Memory B cell (primary cell): ENCODE results near the gene PHKB.
A peak's percentile ranks its signal among the peaks of the same experiment; 100 is the strongest.
"Not testable (repeated sequence)": the region's sequence is repeated elsewhere in the genome, so short reads cannot be mapped to it uniquely, and the experiment has no call there.

Experiments used
- ATAC-seq: fragments of 150-1000 bp; cut with Tn5 transposase; 2 replicates; pipeline ENCODE4 v1.10.0; 2021; ENCODE audit warnings: low read depth, mild to moderate bottlenecking, moderate library complexity
- DNase-seq, 2 donors: peaks; one replicate each; pipeline ENCODE4 v3.0.0; 2022; ENCODE audit warnings: low spot score in 2 of 2
- H3K27ac Mint-ChIP-seq: one replicate; pipeline ENCODE4 v1.8.0; 2022; ENCODE audit warnings: mild to moderate bottlenecking, moderate library complexity, mixed read lengths
- H3K27me3 Mint-ChIP-seq: one replicate; pipeline ENCODE4 v1.8.0; 2022; ENCODE audit warnings: mixed read lengths
- H3K36me3 Mint-ChIP-seq: one replicate; pipeline ENCODE4 v1.8.0; 2022; ENCODE audit warnings: mild to moderate bottlenecking, mixed read lengths
- H3K4me1 Mint-ChIP-seq: one replicate; pipeline ENCODE4 v1.8.0; 2022; ENCODE audit warnings: mixed read lengths
- H3K4me3 Mint-ChIP-seq: one replicate; pipeline ENCODE4 v1.8.0; 2022; ENCODE audit warnings: mild to moderate bottlenecking, moderate library complexity, mixed read lengths
- H3K9me3 Mint-ChIP-seq: one replicate; pipeline ENCODE4 v1.8.0; 2022; ENCODE audit warnings: mixed read lengths

Gene PHKB

DNA sequence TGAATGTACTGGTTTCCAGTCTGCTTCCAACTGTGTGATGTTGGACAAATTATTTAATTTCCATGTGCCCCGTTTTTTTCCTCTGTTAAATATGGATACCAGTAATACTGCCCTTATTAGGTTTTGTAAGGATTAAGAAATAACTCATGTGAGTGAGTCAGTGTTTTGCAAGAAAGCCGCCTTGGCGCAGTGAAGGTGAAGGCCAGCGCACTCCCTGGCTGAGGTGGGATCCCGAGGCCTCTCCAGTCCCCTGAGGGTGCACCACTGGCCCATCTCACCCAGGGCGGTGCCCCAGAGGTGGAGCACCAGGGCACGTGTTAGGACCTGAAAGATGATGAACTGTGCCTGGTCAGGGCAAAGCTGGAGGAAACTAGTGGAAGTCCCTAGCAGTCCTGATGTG is 43.5 kb downstream of the PHKB start:
- ATAC-seq = no peak
- H3K4me3 Mint-ChIP-seq = no peak overlapping the region
- H3K9me3 Mint-ChIP-seq = no peaks in the 10 kb centered on the region
- no peak for DNase-seq
- peaks cover 3% of the 10 kb centered on the region for H3K4me1 Mint-ChIP-seq
- no peaks in the 10 kb centered on the region for H3K27me3 Mint-ChIP-seq
- H3K36me3 Mint-ChIP-seq = peaks cover 22% of the 10 kb centered on the region
- H3K27ac Mint-ChIP-seq = no peak overlapping the region

GRCh38 chr16:47506800-47507199 is 45.7 kb downstream of the PHKB start:
- Mint-ChIP-seq H3K36me3 (peaks cover 26% of the 10 kb centered on the region), H3K27ac (no peak overlapping the region), H3K4me1 (peaks cover 3% of the 10 kb centered on the region)

GRCh38 chr16:47507701-47508100 is 46.6 kb downstream of the PHKB start:
- H3K27me3 Mint-ChIP-seq = no peaks in the 10 kb centered on the region
- ATAC-seq (no peak), DNase-seq (no peak)
- no peaks in the 10 kb centered on the region for H3K9me3 Mint-ChIP-seq
- H3K27ac Mint-ChIP-seq = no peak overlapping the region
- H3K4me3 Mint-ChIP-seq = no peak overlapping the region
- peaks cover 3% of the 10 kb centered on the region for H3K4me1 Mint-ChIP-seq
- peaks cover 29% of the 10 kb centered on the region for H3K36me3 Mint-ChIP-seq

More at GRCh38 chr16:47506800-47507199, 45.7 kb downstream of the PHKB start:
- H3K4me3 Mint-ChIP-seq = no peak overlapping the region
- DNase-seq (no peak), ATAC-seq (no peak)
- no peaks in the 10 kb centered on the region for H3K9me3 Mint-ChIP-seq
- no peaks in the 10 kb centered on the region for H3K27me3 Mint-ChIP-seq

- ATAC-seq (no peak), DNase-seq (no peak)
- Mint-ChIP-seq H3K9me3 (no peaks in the 10 kb centered on the region), H3K27me3 (no peaks in the 10 kb centered on the region), H3K4me1 (no peaks in the 10 kb centered on the region), H3K27ac (no peak overlapping the region), H3K36me3 (peaks cover 24% of the 10 kb centered on the region), H3K4me3 (no peak overlapping the region)
Observed at GRCh38 chr16:47511882-47512281, 50.8 kb downstream of the PHKB start.

DNA sequence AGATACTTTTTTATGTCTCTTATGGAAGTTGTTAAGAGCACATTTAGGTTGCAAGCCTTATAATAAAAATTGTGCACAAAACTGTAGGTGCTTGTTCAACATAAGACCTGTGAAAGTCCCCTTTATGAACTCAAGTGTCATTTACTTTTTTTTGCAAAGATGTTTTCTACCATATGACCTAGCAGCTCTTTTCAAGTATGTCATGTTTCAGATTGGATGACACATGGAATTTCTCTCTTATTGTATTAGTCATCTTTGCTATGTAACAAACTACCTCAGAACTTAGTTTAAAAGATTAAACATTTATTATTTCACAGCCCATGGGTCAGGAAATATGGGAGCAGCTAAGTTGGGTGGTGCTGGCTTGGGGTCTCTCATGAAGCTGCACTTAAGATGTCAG is 57.9 kb downstream of the PHKB start:
- DNase-seq (no peak), ATAC-seq (no peak)

GRCh38 chr16:47519546-47519945 is 58.4 kb downstream of the PHKB start:
- no peaks in the 10 kb centered on the region for H3K27me3 Mint-ChIP-seq
- H3K9me3 Mint-ChIP-seq = no peaks in the 10 kb centered on the region
- H3K36me3 Mint-ChIP-seq = peaks cover 20% of the 10 kb centered on the region
- DNase-seq (no peak), ATAC-seq (no peak)
- peak overlapping the region; percentile 17 for H3K27ac Mint-ChIP-seq
- peaks cover 12% of the 10 kb centered on the region for H3K4me1 Mint-ChIP-seq
- no peak overlapping the region for H3K4me3 Mint-ChIP-seq

More for the DNA sequence above, 57.9 kb downstream of the PHKB start:
- H3K4me1 Mint-ChIP-seq = peaks cover 11% of the 10 kb centered on the region
- no peak overlapping the region for H3K4me3 Mint-ChIP-seq
- no peak overlapping the region for H3K27ac Mint-ChIP-seq
- no peaks in the 10 kb centered on the region for H3K9me3 Mint-ChIP-seq
- H3K36me3 Mint-ChIP-seq = peaks cover 20% of the 10 kb centered on the region
- H3K27me3 Mint-ChIP-seq = no peaks in the 10 kb centered on the region

DNA sequence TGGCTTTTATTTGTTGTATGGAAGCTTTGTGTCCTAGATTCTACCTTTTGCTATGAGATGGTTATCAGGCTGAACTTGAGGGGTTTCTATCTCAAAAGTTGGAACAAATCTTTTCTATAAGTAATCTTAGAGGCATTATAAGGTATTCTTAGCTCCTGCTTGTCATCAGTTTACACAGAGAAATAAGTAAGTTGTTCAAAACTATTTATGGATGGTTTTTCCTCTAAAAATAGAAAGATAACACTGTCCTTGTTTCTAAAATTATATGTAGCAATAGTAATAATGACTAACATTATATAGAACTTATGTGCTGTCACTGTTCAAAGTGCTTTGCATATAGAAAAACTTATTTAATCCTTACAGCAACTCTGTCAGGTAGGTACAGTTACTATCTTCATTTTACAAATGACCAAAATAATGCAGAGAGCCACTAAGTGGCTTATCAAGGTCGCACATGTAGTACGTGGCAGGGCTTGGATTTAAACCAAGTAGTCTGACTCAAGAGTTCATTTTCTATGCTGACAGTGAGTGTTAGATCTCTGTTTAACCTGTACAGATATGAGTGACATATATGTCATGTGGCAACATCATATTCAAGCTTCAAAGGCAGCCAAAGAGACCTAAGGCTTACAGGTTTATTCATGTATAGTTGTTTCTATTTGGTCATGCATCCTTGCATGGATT is 59.0 kb downstream of the PHKB start:
- Mint-ChIP-seq H3K27ac (peak overlapping the region; percentile 17), H3K4me3 (no peak overlapping the region), H3K4me1 (peaks cover 12% of the 10 kb centered on the region), H3K36me3 (peaks cover 19% of the 10 kb centered on the region), H3K27me3 (no peaks in the 10 kb centered on the region), H3K9me3 (no peaks in the 10 kb centered on the region)
- DNase-seq (no peak), ATAC-seq (no peak)

- H3K27ac Mint-ChIP-seq = peak overlapping the region; percentile 68
Observed at GRCh38 chr16:47523342-47524006, 62.3 kb downstream of the PHKB start.

GRCh38 chr16:47524007-47524405 is 62.9 kb downstream of the PHKB start:
- no peaks in the 10 kb centered on the region for H3K27me3 Mint-ChIP-seq
- no peak overlapping the region for H3K4me3 Mint-ChIP-seq
- peak overlapping the region; percentile 68 for H3K27ac Mint-ChIP-seq
- DNase-seq (no peak), ATAC-seq (no peak)
- H3K36me3 Mint-ChIP-seq = peaks cover 19% of the 10 kb centered on the region
- H3K9me3 Mint-ChIP-seq = no peaks in the 10 kb centered on the region
- H3K4me1 Mint-ChIP-seq = peaks cover 12% of the 10 kb centered on the region

More at GRCh38 chr16:47523342-47524006, 62.3 kb downstream of the PHKB start:
- H3K9me3 Mint-ChIP-seq = no peaks in the 10 kb centered on the region
- peak; percentile 99 for ATAC-seq
- peak overlapping the region; percentile 37 for H3K4me3 Mint-ChIP-seq
- peak; percentile 13 to 17 for DNase-seq
- peaks cover 19% of the 10 kb centered on the region for H3K36me3 Mint-ChIP-seq
- H3K4me1 Mint-ChIP-seq = peaks cover 12% of the 10 kb centered on the region
- no peaks in the 10 kb centered on the region for H3K27me3 Mint-ChIP-seq

- H3K27me3 Mint-ChIP-seq = no peaks in the 10 kb centered on the region
- no peaks in the 10 kb centered on the region for H3K9me3 Mint-ChIP-seq
- H3K4me3 Mint-ChIP-seq = no peak overlapping the region
- ATAC-seq (no peak), DNase-seq (no peak)
- H3K27ac Mint-ChIP-seq = no peak overlapping the region
- peaks cover 18% of the 10 kb centered on the region for H3K36me3 Mint-ChIP-seq
- peaks cover 7% of the 10 kb centered on the region for H3K4me1 Mint-ChIP-seq
Observed at GRCh38 chr16:47528431-47528830, 67.3 kb downstream of the PHKB start.

DNA sequence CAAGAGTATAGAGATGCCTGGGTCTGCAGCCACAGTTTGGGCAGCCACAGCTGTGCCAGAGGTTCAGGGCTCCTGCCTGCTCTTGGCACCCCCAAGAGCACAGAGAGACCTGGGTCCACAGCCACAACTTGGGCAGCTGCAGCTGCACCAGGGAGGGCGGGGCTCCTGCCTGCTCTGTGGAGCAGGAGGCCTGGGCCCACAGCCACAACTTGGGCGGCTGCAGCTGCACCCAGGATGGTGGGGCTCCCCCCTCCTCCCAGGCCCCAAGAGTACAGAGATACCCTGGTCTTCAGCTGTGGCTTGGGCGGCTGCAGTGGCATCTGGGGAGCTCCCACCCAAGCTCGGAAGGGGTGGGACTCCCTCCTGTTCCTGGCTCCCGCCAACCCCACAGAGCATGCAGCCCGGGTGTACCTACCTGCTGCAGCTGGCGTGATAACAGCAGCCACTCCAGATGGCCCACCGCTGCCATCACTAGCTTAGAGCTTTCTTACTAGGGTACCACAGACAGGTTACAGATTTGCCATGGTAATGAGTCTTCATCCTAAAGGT is 72.7 kb downstream of the PHKB start:
- no peak for ATAC-seq
- H3K36me3 Mint-ChIP-seq = peaks cover 37% of the 10 kb centered on the region
- no peaks in the 10 kb centered on the region for H3K27me3 Mint-ChIP-seq
- DNase-seq = no peak
- H3K4me3 Mint-ChIP-seq = no peak overlapping the region
- peaks cover 4% of the 10 kb centered on the region for H3K9me3 Mint-ChIP-seq
- H3K4me1 Mint-ChIP-seq = no peaks in the 10 kb centered on the region
- no peak overlapping the region for H3K27ac Mint-ChIP-seq

- H3K36me3 Mint-ChIP-seq = peaks cover 57% of the 10 kb centered on the region
- peaks cover 10% of the 10 kb centered on the region for H3K9me3 Mint-ChIP-seq
- no peak for ATAC-seq
- H3K4me3 Mint-ChIP-seq = no peak overlapping the region
- H3K27ac Mint-ChIP-seq = no peak overlapping the region
- no peak for DNase-seq
- no peaks in the 10 kb centered on the region for H3K27me3 Mint-ChIP-seq
- H3K4me1 Mint-ChIP-seq = no peaks in the 10 kb centered on the region
Observed at GRCh38 chr16:47538472-47538871, 77.3 kb downstream of the PHKB start.

- not testable (repeated sequence) for H3K27me3 Mint-ChIP-seq, H3K4me3 Mint-ChIP-seq, ATAC-seq, H3K4me1 Mint-ChIP-seq, DNase-seq
- peaks cover 20% of the 10 kb centered on the region for H3K9me3 Mint-ChIP-seq
- H3K36me3 Mint-ChIP-seq = peaks cover 64% of the 10 kb centered on the region
- peak overlapping the region; percentile 51 for H3K27ac Mint-ChIP-seq
Observed at GRCh38 chr16:47539707-47540670, 78.9 kb downstream of the PHKB start.

GRCh38 chr16:47541135-47541534 is 80.0 kb downstream of the PHKB start:
- DNase-seq, H3K4me1 Mint-ChIP-seq, H3K27ac Mint-ChIP-seq, H3K27me3 Mint-ChIP-seq, ATAC-seq, H3K4me3 Mint-ChIP-seq: not testable (repeated sequence)
- Mint-ChIP-seq H3K36me3 (peaks cover 71% of the 10 kb centered on the region), H3K9me3 (peaks cover 24% of the 10 kb centered on the region)
